HG02588 (cell line): ENCODE data around the gene EFHC1.

Experiments
- ATAC-seq: cut with Tn5 transposase; IDR thresholded peaks from one replicate; pipeline ENCODE4 v1.9.1; 2021; ENCODE audit warnings: mild to moderate bottlenecking, moderate library complexity; ENCODE audit not compliant: unreplicated experiment

EFHC1 gene

GRCh38 chr6:52537001-52537753 is 117.0 kb downstream of the EFHC1 start:
- peak; percentile 72 for ATAC-seq

- no peak for ATAC-seq
Observed at GRCh38 chr6:52538252-52538900, 118.2 kb downstream of the EFHC1 start.

GRCh38 chr6:52538901-52539354 is 118.8 kb downstream of the EFHC1 start:
- ATAC-seq = no peak

- ATAC-seq = no peak
Observed at GRCh38 chr6:52539607-52540006, 119.5 kb downstream of the EFHC1 start.

GRCh38 chr6:52540286-52540902 is 120.3 kb downstream of the EFHC1 start:
- no peak for ATAC-seq

- ATAC-seq = no peak
Observed at GRCh38 chr6:52541135-52541534, 121.0 kb downstream of the EFHC1 start.

- no peak for ATAC-seq
Observed at GRCh38 chr6:52543262-52543661, 123.1 kb downstream of the EFHC1 start.

- ATAC-seq = no peak
Observed at GRCh38 chr6:52543729-52544601, 123.8 kb downstream of the EFHC1 start.

GRCh38 chr6:52544602-52545405 is 124.7 kb downstream of the EFHC1 start:
- ATAC-seq = no peak

- ATAC-seq = no peak
Observed at GRCh38 chr6:52545406-52546119, 125.4 kb downstream of the EFHC1 start.

- peak; percentile 69 for ATAC-seq
Observed at GRCh38 chr6:52546192-52546591, 126.0 kb downstream of the EFHC1 start.

GRCh38 chr6:52546678-52547077 is 126.5 kb downstream of the EFHC1 start:
- ATAC-seq = peak; percentile 84

GRCh38 chr6:52547647-52548352 is 127.7 kb downstream of the EFHC1 start:
- ATAC-seq = no peak

- ATAC-seq = no peak
Observed at GRCh38 chr6:52548353-52548713, 128.2 kb downstream of the EFHC1 start.

- no peak for ATAC-seq
Observed at GRCh38 chr6:52548999-52549398, 128.9 kb downstream of the EFHC1 start.

GRCh38 chr6:52549428-52549827 is 129.3 kb downstream of the EFHC1 start:
- ATAC-seq = no peak

- ATAC-seq = no peak
Observed at GRCh38 chr6:52550014-52550575, 130.0 kb downstream of the EFHC1 start.

- ATAC-seq = no peak
Observed at GRCh38 chr6:52550870-52551269, 130.7 kb downstream of the EFHC1 start.
